Memory B cell (primary cell): ENCODE measurements around the gene EMC10.

ENCODE experiments used
- ATAC-seq: fragments of 150-1000 bp; cut with Tn5 transposase; 2 replicates; pipeline ENCODE4 v1.10.0; 2021; ENCODE audit warnings: low read depth, mild to moderate bottlenecking, moderate library complexity
- DNase-seq, 2 donors: peaks; one replicate each; pipeline ENCODE4 v3.0.0; 2022; ENCODE audit warnings: low spot score in 2 of 2
- H3K27ac Mint-ChIP-seq: one replicate; pipeline ENCODE4 v1.8.0; 2022; ENCODE audit warnings: mild to moderate bottlenecking, moderate library complexity, mixed read lengths
- H3K27me3 Mint-ChIP-seq: one replicate; pipeline ENCODE4 v1.8.0; 2022; ENCODE audit warnings: mixed read lengths
- H3K36me3 Mint-ChIP-seq: one replicate; pipeline ENCODE4 v1.8.0; 2022; ENCODE audit warnings: mild to moderate bottlenecking, mixed read lengths
- H3K4me1 Mint-ChIP-seq: one replicate; pipeline ENCODE4 v1.8.0; 2022; ENCODE audit warnings: mixed read lengths
- H3K4me3 Mint-ChIP-seq: one replicate; pipeline ENCODE4 v1.8.0; 2022; ENCODE audit warnings: mild to moderate bottlenecking, moderate library complexity, mixed read lengths
- H3K9me3 Mint-ChIP-seq: one replicate; pipeline ENCODE4 v1.8.0; 2022; ENCODE audit warnings: mixed read lengths

The EMC10 gene

GRCh38 chr19:50477751-50478515, 1.6 kb downstream of the EMC10 start:
- no peak overlapping the region for H3K27ac Mint-ChIP-seq
- ATAC-seq: no peak
- H3K27me3 Mint-ChIP-seq: no peaks in the 10 kb centered on the region
- no peak for DNase-seq
- peaks cover 28% of the 10 kb centered on the region for H3K4me1 Mint-ChIP-seq
- H3K9me3 Mint-ChIP-seq: no peaks in the 10 kb centered on the region
- peak overlapping the region; percentile 62 for H3K4me3 Mint-ChIP-seq
- H3K36me3 Mint-ChIP-seq: peaks cover 15% of the 10 kb centered on the region

- H3K36me3 Mint-ChIP-seq: peaks cover 20% of the 10 kb centered on the region
- no peaks in the 10 kb centered on the region for H3K9me3 Mint-ChIP-seq
- peaks cover 28% of the 10 kb centered on the region for H3K4me1 Mint-ChIP-seq
- ATAC-seq (no peak), DNase-seq (no peak)
- H3K4me3 Mint-ChIP-seq: peak overlapping the region; percentile 27
- peak overlapping the region; percentile 36 for H3K27ac Mint-ChIP-seq
- no peaks in the 10 kb centered on the region for H3K27me3 Mint-ChIP-seq
These were observed 2.8 kb downstream of the EMC10 start for GRCh38 chr19:50478901-50479715.

DNA sequence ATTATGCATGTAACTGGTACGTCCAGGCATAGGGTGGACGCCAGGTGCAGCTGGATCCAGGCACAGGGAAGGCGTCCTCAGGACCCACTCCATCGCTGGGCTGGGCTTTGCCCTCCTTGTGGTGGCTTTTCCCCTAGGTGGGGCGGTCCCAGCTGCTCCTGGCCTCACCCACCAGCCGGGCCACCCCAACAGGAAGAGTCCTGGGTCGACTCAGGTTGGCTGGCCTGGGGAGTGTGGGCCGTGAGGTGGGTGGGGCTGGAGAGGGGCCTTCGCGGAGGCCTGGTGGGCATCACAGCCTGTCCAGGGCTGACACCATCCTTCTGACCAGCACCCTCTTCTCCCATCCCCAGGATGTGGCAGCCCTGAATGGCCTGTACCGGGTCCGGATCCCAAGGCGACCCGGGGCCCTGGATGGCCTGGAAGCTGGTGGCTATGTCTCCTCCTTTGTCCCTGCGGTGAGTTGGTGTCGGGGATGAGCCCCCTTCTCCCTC, 3.5 kb downstream of the EMC10 start:
- H3K27me3 Mint-ChIP-seq: no peaks in the 10 kb centered on the region
- ATAC-seq (no peak), DNase-seq (no peak)
- no peak overlapping the region for H3K27ac Mint-ChIP-seq
- peaks cover 20% of the 10 kb centered on the region for H3K36me3 Mint-ChIP-seq
- H3K4me3 Mint-ChIP-seq: no peak overlapping the region
- H3K9me3 Mint-ChIP-seq: no peaks in the 10 kb centered on the region
- H3K4me1 Mint-ChIP-seq: peaks cover 28% of the 10 kb centered on the region

- H3K9me3 Mint-ChIP-seq: no peaks in the 10 kb centered on the region
- ATAC-seq (no peak), DNase-seq (no peak)
- H3K4me1 Mint-ChIP-seq: peaks cover 26% of the 10 kb centered on the region
- no peak overlapping the region for H3K4me3 Mint-ChIP-seq
- H3K27me3 Mint-ChIP-seq: no peaks in the 10 kb centered on the region
- peak overlapping the region; percentile 76 for H3K27ac Mint-ChIP-seq
- peaks cover 25% of the 10 kb centered on the region for H3K36me3 Mint-ChIP-seq
These were observed 4.2 kb downstream of the EMC10 start for GRCh38 chr19:50480281-50481111.

GRCh38 chr19:50481351-50482149, 5.2 kb downstream of the EMC10 start:
- Mint-ChIP-seq H3K9me3 (no peaks in the 10 kb centered on the region), H3K27me3 (no peaks in the 10 kb centered on the region), H3K4me1 (peaks cover 21% of the 10 kb centered on the region), H3K27ac (no peak overlapping the region), H3K36me3 (peaks cover 28% of the 10 kb centered on the region), H3K4me3 (no peak overlapping the region)
- DNase-seq: no peak
- no peak for ATAC-seq

DNA sequence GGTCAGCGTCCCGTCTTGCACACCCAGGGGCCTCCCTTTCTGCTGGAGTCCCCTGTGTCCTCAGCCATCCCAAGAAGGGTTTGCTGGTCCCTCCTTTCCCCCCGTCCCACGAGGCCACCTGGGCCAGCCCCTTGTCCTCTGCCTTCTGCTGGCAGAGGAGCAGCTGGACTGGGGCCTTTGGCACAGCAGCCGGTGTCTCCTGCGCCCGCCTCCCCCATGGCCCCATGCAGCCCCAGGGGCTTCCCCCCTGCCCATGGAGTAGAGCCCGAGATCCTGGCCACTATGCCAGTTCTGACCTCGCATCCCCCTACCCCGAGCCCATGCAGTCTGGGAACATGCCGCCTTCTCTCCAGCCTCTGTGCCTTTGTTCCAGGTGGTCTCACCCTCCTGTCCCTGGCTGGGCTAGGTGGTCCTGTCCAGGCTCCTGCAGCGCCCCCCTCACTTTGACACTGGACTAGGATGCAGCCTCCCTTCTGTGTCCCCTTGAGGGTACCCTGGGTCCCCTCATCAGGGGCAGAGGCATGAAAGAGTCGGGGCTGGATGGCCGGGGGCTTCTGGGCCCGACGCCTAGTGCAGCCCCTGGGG, 6.1 kb downstream of the EMC10 start:
- ATAC-seq (no peak), DNase-seq (no peak)
- no peak overlapping the region for H3K27ac Mint-ChIP-seq
- no peak overlapping the region for H3K4me3 Mint-ChIP-seq
- peaks cover 16% of the 10 kb centered on the region for H3K4me1 Mint-ChIP-seq
- no peaks in the 10 kb centered on the region for H3K9me3 Mint-ChIP-seq
- peaks cover 29% of the 10 kb centered on the region for H3K36me3 Mint-ChIP-seq
- no peaks in the 10 kb centered on the region for H3K27me3 Mint-ChIP-seq

GRCh38 chr19:50482916-50483315, 6.6 kb downstream of the EMC10 start:
- Mint-ChIP-seq H3K27me3 (no peaks in the 10 kb centered on the region), H3K4me3 (no peak overlapping the region), H3K9me3 (no peaks in the 10 kb centered on the region), H3K27ac (no peak overlapping the region), H3K4me1 (peaks cover 15% of the 10 kb centered on the region), H3K36me3 (peaks cover 32% of the 10 kb centered on the region)
- no peak for ATAC-seq
- DNase-seq: no peak

DNA sequence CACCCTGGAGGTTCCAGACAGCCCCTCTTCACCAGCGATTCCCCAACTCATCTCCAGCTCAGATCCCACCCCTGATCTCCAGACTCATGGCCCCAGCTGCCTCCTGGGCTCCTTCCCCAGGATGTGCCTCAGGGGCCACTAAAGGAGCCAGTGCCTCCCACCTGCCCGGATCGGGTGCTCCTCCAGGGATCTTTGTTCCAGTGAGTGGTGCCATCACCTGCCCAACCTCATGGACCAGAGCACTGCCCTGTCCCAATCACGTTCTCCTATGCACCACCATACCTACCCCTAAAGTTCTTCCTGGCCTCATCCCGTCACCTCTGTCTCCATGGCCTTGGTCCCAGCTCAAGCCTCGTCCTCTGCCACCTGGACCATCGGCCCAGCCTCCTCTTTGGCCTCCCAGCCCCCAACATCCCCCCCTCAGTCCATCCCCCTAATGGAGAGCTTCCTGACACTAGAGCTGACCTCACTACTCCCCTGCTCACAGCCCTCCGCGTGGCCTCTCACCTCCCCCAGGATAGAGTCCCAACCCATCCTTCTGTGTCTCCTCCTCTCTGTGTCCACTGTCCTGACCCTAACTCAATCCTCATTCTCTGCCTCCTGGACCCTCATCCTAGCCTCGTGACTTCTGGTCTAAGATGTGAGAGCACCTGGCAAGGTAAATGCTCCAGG, 9.1 kb downstream of the EMC10 start:
- peaks cover 26% of the 10 kb centered on the region for H3K4me1 Mint-ChIP-seq
- H3K27me3 Mint-ChIP-seq: no peaks in the 10 kb centered on the region
- no peak for ATAC-seq
- H3K36me3 Mint-ChIP-seq: peaks cover 38% of the 10 kb centered on the region
- no peaks in the 10 kb centered on the region for H3K9me3 Mint-ChIP-seq
- no peak for DNase-seq
- no peak overlapping the region for H3K4me3 Mint-ChIP-seq
- H3K27ac Mint-ChIP-seq: peak overlapping the region; percentile 72

DNA sequence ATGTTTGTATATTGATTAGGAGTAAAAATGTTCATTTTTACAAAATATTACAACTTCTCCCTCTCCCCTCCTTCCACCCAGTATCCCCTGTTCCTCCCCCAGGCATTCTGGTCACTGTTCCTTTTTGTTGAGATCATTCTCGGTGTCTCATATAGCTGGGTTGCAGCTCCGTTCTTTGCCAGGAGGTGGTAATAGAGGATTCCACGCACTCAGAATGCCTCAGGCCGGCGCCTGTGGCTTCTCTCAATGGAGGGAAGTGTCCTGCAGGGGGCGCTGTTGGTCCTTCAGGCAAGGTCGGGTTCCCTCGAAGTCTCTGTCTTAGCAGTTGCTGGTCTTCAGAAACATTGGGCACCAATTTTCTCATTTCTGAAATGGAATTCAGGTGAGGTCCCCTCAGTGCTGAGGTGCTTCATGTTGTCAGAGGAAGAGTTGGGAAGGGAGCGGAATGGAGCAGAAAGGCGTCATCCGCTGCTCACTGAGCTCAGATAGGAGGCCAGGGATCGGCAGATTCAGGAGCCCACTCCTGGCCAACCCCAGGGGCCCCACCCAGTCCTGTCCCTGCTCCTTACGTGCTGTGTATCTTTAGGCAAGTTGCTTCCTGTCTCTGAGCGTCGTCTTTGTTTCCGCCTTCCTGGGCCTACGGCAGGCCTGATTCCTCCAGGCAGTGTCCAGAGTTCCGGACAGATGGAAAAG, 10.7 kb downstream of the EMC10 start:
- no peaks in the 10 kb centered on the region for H3K27me3 Mint-ChIP-seq
- no peak overlapping the region for H3K27ac Mint-ChIP-seq
- H3K9me3 Mint-ChIP-seq: no peaks in the 10 kb centered on the region
- peaks cover 31% of the 10 kb centered on the region for H3K4me1 Mint-ChIP-seq
- peak; percentile 39 to 52 for DNase-seq
- H3K36me3 Mint-ChIP-seq: peaks cover 31% of the 10 kb centered on the region
- H3K4me3 Mint-ChIP-seq: no peak overlapping the region
- ATAC-seq: peak; percentile 47

GRCh38 chr19:50488389-50489194, 12.3 kb downstream of the EMC10 start:
- H3K4me1 Mint-ChIP-seq: peaks cover 37% of the 10 kb centered on the region

DNA sequence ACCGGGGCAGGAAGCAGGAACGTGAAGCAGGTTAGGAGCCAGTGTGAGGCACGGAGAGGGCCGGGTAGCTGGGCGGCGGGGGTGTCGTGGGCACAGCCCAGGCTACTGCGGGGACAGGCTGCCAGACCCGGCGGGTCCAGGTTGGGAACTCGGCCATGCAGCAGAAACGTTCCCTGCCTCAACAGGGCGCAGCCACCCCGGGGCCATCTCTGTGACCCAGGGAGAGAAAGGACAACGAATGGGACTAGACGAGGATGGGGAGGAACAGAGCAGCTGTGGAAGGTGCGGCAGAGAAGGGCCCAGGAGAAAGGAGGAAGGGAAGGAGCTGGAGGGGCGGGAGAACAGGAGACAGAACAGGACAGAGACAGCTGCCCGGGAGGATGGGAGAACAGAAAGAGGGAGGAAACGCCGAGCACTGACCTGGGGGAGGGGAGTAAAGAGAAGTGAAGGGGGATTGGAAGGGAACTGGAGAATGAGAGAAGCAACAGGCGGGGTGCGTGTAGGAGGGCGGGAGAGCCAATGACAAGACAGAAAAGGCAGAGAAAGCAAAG, 13.2 kb downstream of the EMC10 start:
- H3K4me3 Mint-ChIP-seq: no peak overlapping the region
- H3K36me3 Mint-ChIP-seq: peaks cover 30% of the 10 kb centered on the region
- no peaks in the 10 kb centered on the region for H3K9me3 Mint-ChIP-seq
- no peaks in the 10 kb centered on the region for H3K27me3 Mint-ChIP-seq
- peak overlapping the region; percentile 29 for H3K27ac Mint-ChIP-seq
- DNase-seq: no peak
- no peak for ATAC-seq
- H3K4me1 Mint-ChIP-seq: peaks cover 37% of the 10 kb centered on the region

More at GRCh38 chr19:50488389-50489194, 12.3 kb downstream of the EMC10 start:
- Mint-ChIP-seq H3K9me3 (no peaks in the 10 kb centered on the region), H3K36me3 (peaks cover 28% of the 10 kb centered on the region), H3K27ac (peak overlapping the region; percentile 29), H3K27me3 (no peaks in the 10 kb centered on the region), H3K4me3 (no peak overlapping the region)
- no peak for DNase-seq
- ATAC-seq: no peak
